ENCODE measurements around the gene ATP6V1G1.

DNA sequence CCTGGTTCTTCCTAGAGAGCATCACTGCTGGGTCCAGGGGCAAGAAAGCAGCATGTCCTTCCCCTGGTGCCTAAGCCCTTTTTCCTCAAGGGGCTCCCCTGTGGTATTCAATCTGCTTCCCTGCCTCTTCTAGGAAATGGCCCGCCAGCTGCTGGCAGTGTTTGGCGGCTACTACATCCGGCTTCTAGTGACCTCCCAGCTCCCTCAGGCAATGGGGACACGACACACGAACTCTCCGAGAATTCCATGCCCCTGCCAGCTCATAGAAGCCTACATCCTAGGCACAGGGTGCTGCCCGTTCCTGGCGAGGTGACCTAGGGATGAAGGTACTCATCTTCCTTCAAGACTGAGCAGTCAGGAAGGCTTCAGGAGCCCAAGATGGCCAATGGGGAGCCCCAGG lies 55.4 kb downstream of the ATP6V1G1 start:
- no peak for TF ChIP-seq POLR2A (IDR thresholded peaks at IDR 0.05)
- TF ChIP-seq, protein P1, sequence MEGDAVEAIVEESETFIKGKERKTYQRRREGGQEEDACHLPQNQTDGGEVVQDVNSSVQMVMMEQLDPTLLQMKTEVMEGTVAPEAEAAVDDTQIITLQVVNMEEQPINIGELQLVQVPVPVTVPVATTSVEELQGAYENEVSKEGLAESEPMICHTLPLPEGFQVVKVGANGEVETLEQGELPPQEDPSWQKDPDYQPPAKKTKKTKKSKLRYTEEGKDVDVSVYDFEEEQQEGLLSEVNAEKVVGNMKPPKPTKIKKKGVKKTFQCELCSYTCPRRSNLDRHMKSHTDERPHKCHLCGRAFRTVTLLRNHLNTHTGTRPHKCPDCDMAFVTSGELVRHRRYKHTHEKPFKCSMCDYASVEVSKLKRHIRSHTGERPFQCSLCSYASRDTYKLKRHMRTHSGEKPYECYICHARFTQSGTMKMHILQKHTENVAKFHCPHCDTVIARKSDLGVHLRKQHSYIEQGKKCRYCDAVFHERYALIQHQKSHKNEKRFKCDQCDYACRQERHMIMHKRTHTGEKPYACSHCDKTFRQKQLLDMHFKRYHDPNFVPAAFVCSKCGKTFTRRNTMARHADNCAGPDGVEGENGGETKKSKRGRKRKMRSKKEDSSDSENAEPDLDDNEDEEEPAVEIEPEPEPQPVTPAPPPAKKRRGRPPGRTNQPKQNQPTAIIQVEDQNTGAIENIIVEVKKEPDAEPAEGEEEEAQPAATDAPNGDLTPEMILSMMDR (IDR thresholded peaks at IDR 0.05), result no peak

Measured in lower leg skin (tissue), 3 donors.